Sigmoid colon (tissue), 7 donors: ENCODE measurements around the gene DDX59. TPM values are rescaled to one million over a fixed set of nuclear protein-coding genes. Genes with fewer than 3 reads are reported as not detected.

Experiments used
- DNase-seq: peaks from one replicate; pipeline ENCODE4 v3.0.0-alpha.2; 2019
- H3K27ac ChIP-seq, 4 donors: fragments of 200-600 bp; sonication (generic); one replicate each; pipeline ENCODE4 v1.5.1; 2016 to 2019; ENCODE audit warnings: mild to moderate bottlenecking in 1 of 4
- H3K27me3 ChIP-seq, 3 donors: fragments of 200-600 bp; sonication (generic); one replicate each; pipeline ENCODE4 v1.5.1; 2019; ENCODE audit warnings: mild to moderate bottlenecking in 1 of 3
- H3K36me3 ChIP-seq, 4 donors: fragments of 200-600 bp; sonication (generic); one replicate each; pipeline ENCODE4 v1.5.1; 2016 to 2019
- H3K4me1 ChIP-seq, 4 donors: fragments of 200-600 bp; sonication (generic); one replicate each; pipeline ENCODE4 v1.5.1; 2017 to 2019
- H3K4me3 ChIP-seq, 4 donors: fragments of 200-600 bp; sonication (generic); one replicate each; pipeline ENCODE4 v1.5.1; 2017 to 2019; ENCODE audit warnings: mild to moderate bottlenecking in 2 of 4, moderate library complexity in 1 of 4
- H3K9me3 ChIP-seq, 4 donors: fragments of 200-600 bp in 3 of 4; sonication (generic) in 3 of 4; one replicate each; pipeline versions ENCODE4 v1.5.1 to v1.6.1; 2013 to 2019
- EP300 ChIP-seq, 4 donors: sonication (generic); formaldehyde crosslinking; IDR thresholded peaks; one replicate each; pipeline ENCODE4 v1.6.1; 2017; ENCODE audit warnings: antibody characterized with exemption in 4 of 4
- POLR2A ChIP-seq, 2 donors: fragments of 450-650 bp; IDR thresholded peaks; one replicate each; pipeline ENCODE4 v1.6.1; 2016; ENCODE audit warnings: antibody characterized with exemption in 2 of 2, mild to moderate bottlenecking in 2 of 2, moderate library complexity in 2 of 2
- POLR2AphosphoS5 ChIP-seq, 4 donors: sonication (generic); formaldehyde crosslinking; IDR thresholded peaks; one replicate each; pipeline ENCODE4 v1.6.1; 2017; ENCODE audit warnings: antibody characterized with exemption in 4 of 4
- WGBS, 2 donors: extraction: QIAGEN DNeasy Blood & Tissue Kit; methylation state at CpG; one replicate each; pipeline ENCODE4 v1.1.7; 2013; 5-methylcytosine and 5-hydroxymethylcytosine counted together
- intact Hi-C: fragments of 100-400 bp; cut with DNase I; formaldehyde crosslinking; loops from one replicate; pipeline ENCODE4 v1.15.1; 2023
- polyA plus RNA-seq, 3 donors: library from polyadenylated mRNA; stranded (reverse); fragments of 200-250 nt; gene quantifications; one replicate each; pipeline ENCODE4 v1.2.3, GENCODE V29; 2013
- total RNA-seq, 4 donors: library from RNA; depleted of rRNA; stranded (reverse); fragments of >200 nt; gene quantifications; one replicate each; pipeline ENCODE4 v1.1.0, GENCODE V29; 2016
- TF ChIP-seq, protein P1 (sequence below), 4 experiments: fragments of 450-650 bp in 3 of 4; fragments of 200-600 bp in 1 of 4; IDR thresholded peaks; one replicate each; pipeline ENCODE4 v1.5.1; 2016 to 2019; ENCODE audit warnings: antibody characterized with exemption in 4 of 4, mild to moderate bottlenecking in 3 of 4, moderate library complexity in 2 of 4
- donor health status: healthy with polysubstance abuse.
- donor health status: Bipolar disorder and iron deficiency.
- donor health status: healthy.

DDX59 gene
- total and polyA plus RNA-seq, 7 donors: 12.4 to 29.6 (median 26.8) TPM

DNA sequence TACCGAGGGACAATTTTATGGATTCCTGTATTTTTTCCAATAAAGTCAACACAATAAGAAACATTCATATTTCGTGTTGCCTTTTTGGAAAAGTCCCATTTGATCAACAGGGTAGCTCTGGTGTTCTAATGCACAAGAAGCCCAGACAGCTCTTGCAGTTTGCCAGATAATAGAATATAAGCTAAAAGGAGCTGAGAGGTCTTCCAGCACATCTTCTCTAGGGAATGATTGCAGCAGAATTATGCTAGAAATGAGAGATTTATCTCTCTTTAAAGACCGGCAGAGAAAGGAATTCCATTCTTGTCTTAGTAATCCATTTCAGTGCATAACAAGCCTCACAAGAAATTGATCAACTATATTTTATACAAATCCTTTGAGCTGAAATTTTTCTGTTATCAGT lies 25.0 kb upstream of the DDX59 start:
- no peaks in the 10 kb centered on the region for H3K27me3 ChIP-seq
- intact Hi-C loops: no loop called here
- no peak overlapping the region for H3K27ac ChIP-seq
- TF ChIP-seq POLR2AphosphoS5 (IDR thresholded peaks at IDR 0.05): no peak
- no peak for TF ChIP-seq POLR2A (IDR thresholded peaks at IDR 0.05)
- no peak for TF ChIP-seq EP300 (IDR thresholded peaks at IDR 0.05)
- TF ChIP-seq, protein P1, sequence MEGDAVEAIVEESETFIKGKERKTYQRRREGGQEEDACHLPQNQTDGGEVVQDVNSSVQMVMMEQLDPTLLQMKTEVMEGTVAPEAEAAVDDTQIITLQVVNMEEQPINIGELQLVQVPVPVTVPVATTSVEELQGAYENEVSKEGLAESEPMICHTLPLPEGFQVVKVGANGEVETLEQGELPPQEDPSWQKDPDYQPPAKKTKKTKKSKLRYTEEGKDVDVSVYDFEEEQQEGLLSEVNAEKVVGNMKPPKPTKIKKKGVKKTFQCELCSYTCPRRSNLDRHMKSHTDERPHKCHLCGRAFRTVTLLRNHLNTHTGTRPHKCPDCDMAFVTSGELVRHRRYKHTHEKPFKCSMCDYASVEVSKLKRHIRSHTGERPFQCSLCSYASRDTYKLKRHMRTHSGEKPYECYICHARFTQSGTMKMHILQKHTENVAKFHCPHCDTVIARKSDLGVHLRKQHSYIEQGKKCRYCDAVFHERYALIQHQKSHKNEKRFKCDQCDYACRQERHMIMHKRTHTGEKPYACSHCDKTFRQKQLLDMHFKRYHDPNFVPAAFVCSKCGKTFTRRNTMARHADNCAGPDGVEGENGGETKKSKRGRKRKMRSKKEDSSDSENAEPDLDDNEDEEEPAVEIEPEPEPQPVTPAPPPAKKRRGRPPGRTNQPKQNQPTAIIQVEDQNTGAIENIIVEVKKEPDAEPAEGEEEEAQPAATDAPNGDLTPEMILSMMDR (IDR thresholded peaks at IDR 0.05): no peak
- H3K4me3 ChIP-seq: no peak overlapping the region
- H3K9me3 ChIP-seq: no peaks in the 10 kb centered on the region
- WGBS, 2 donors: 77 to 79% methylated on average over 3 of the region's 3 CpGs
- no peaks in the 10 kb centered on the region for H3K4me1 ChIP-seq
- DNase-seq: no peak
- H3K36me3 ChIP-seq: no peaks in the 10 kb centered on the region

DNA sequence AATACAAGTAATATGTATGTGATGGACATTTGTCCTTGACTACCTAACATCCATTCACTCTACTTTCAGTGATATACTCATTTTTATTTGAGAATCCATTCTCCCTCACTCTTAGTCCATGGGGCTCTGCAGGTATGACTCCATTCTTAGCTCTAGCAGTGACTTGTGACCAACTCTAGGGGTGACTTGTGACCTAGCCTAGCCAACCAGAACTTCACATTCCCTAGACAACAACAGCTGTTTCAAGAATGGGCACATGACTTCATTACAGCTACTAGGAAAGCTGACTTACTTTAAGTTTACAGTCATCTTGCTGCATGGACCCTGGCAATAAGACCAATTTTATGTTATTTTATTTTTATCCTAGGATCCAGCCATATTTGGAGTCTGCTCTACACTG lies 23.6 kb upstream of the DDX59 start:
- Histone ChIP-seq H3K36me3 (no peaks in the 10 kb centered on the region), H3K27ac (no peak overlapping the region), H3K9me3 (no peaks in the 10 kb centered on the region), H3K4me3 (no peak overlapping the region), H3K27me3 (no peaks in the 10 kb centered on the region), H3K4me1 (no peaks in the 10 kb centered on the region)
- intact Hi-C loops: no loop called here
- DNase-seq: no peak
- TF ChIP-seq POLR2AphosphoS5 (IDR thresholded peaks at IDR 0.05): no peak
- TF ChIP-seq, protein P1 (IDR thresholded peaks at IDR 0.05): no peak
- TF ChIP-seq EP300 (IDR thresholded peaks at IDR 0.05): no peak
- no peak for TF ChIP-seq POLR2A (IDR thresholded peaks at IDR 0.05)

DNA sequence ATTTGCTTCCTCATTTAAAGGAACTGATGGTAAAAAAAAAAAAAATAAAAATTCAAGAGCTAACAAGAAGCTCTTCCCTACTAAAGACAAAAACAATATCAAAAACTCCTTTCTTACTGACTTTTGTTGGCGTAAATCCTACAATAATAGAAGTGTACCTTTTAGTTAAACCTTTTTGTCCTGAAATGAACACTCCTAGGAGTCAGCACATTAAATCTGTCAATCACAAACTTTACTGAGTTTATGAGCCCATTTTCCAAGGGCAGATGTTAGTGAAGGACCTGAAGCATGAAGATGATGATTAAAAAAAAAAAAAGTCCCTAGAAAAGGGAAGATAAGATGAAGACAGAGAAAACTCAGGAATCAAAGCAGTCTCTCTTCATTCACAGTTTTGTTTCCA lies 22.6 kb upstream of the DDX59 start:
- no peak for TF ChIP-seq POLR2A (IDR thresholded peaks at IDR 0.05)
- TF ChIP-seq, protein P1 (IDR thresholded peaks at IDR 0.05): no peak
- no peak for TF ChIP-seq EP300 (IDR thresholded peaks at IDR 0.05)
- no peak for TF ChIP-seq POLR2AphosphoS5 (IDR thresholded peaks at IDR 0.05)
- Histone ChIP-seq H3K36me3 (no peaks in the 10 kb centered on the region), H3K27me3 (no peaks in the 10 kb centered on the region), H3K4me3 (no peak overlapping the region), H3K27ac (no peak overlapping the region), H3K4me1 (no peaks in the 10 kb centered on the region), H3K9me3 (no peaks in the 10 kb centered on the region)
- no peak for DNase-seq
- intact Hi-C loops: no loop called here
- WGBS, 2 donors: 93% methylated on average over 1 of the region's 1 CpG

DNA sequence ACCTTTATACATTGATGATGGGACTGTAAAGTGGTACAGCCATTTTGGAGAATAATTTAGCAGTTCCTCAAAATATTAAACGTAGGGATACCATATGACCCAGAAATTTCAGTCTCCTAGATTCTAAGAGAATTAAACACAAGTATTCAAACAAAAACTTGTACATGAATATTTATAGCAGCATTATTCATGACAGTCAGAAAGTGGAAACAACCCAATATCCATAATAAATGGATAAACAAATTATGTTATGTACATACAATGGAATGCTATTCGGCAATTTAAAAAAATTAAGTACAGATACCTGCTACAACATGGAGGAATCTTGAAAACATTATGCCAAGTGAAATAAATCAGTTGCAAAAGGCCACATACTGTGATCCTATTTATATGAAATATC lies 16.9 kb upstream of the DDX59 start:
- H3K9me3 ChIP-seq: no peaks in the 10 kb centered on the region
- no peak for DNase-seq
- no peak for TF ChIP-seq POLR2A (IDR thresholded peaks at IDR 0.05)
- TF ChIP-seq POLR2AphosphoS5 (IDR thresholded peaks at IDR 0.05): no peak
- TF ChIP-seq EP300 (IDR thresholded peaks at IDR 0.05): no peak
- TF ChIP-seq, protein P1 (IDR thresholded peaks at IDR 0.05): no peak
- H3K4me1 ChIP-seq: no peaks in the 10 kb centered on the region
- no peak overlapping the region for H3K27ac ChIP-seq
- WGBS, 2 donors: 32 to 55% methylated on average over 2 of the region's 2 CpGs
- intact Hi-C loops: no loop called here
- no peaks in the 10 kb centered on the region for H3K36me3 ChIP-seq
- H3K4me3 ChIP-seq: no peak overlapping the region
- H3K27me3 ChIP-seq: no peaks in the 10 kb centered on the region

DNA sequence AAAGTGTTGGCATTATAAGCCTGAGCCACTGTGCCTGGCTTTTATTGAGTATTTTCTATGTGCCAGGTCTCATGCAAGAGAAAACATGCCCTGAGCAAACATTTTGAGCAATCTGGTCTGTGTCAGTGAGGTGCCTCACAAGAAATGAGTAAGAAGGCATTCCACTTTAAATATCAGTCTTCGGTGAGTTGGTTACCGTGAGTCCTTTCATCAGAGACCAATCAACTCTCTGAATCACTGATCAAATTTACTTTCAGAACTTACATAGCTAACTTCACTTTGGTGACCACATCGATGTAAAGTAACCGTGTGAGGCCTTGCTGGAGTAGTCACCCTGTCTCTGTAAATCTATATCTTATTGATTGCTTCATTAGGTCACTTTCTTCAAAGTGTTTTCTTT lies 14.3 kb upstream of the DDX59 start:
- Histone ChIP-seq H3K27ac (no peak overlapping the region), H3K4me3 (no peak overlapping the region), H3K27me3 (no peaks in the 10 kb centered on the region), H3K9me3 (no peaks in the 10 kb centered on the region), H3K36me3 (no peaks in the 10 kb centered on the region), H3K4me1 (no peaks in the 10 kb centered on the region)
- DNase-seq: no peak
- 70 to 82% methylated on average over 4 of the region's 4 CpGs for WGBS, 2 donors
- intact Hi-C loops: no loop called here
- no peak for TF ChIP-seq POLR2AphosphoS5 (IDR thresholded peaks at IDR 0.05)
- no peak for TF ChIP-seq POLR2A (IDR thresholded peaks at IDR 0.05)
- TF ChIP-seq, protein P1 (IDR thresholded peaks at IDR 0.05): no peak
- no peak for TF ChIP-seq EP300 (IDR thresholded peaks at IDR 0.05)
